H1 (cell line): ENCODE data around the gene INPPL1.

Source experiments
- BACH1 ChIP-seq: IDR thresholded peaks from 2 replicates; pipeline ENCODE4 v1.6.1; 2012; ENCODE audit warnings: low read length, improper control_type of control experiment
- BRCA1 ChIP-seq: IDR thresholded peaks from 2 replicates; pipeline ENCODE4 v1.6.1; 2012; ENCODE audit warnings: low read depth, low read length, improper control_type of control experiment
- CTCF ChIP-seq, 3 experiments: IDR thresholded peaks; 1 replicate in 2 of 3; 2 replicates in 1 of 3; pipeline versions ENCODE4 v1.5.1 to v1.6.1; 2011; ENCODE audit warnings: low read length in 3 of 3, mild to moderate bottlenecking in 3 of 3, inconsistent platforms in 2 of 3, low read depth in 1 of 3, moderate library complexity in 1 of 3; ENCODE audit not compliant: insufficient read depth in 1 of 3; ENCODE audit errors: control extremely low read depth in 1 of 3
- EP300 ChIP-seq, 2 experiments: IDR thresholded peaks; 1 replicate in 1 of 2; 2 replicates in 1 of 2; pipeline ENCODE4 v1.6.1; 2011 to 2012; ENCODE audit warnings: low read depth in 2 of 2, low read length in 2 of 2, mild to moderate bottlenecking in 2 of 2, borderline replicate concordance in 1 of 2, inconsistent platforms in 1 of 2, moderate library complexity in 1 of 2
- EZH2 ChIP-seq: fragments of 200-600 bp; sonication (generic); IDR thresholded peaks from 2 replicates; pipeline ENCODE4 v1.7.1; 2012; ENCODE audit warnings: low read depth, mild to moderate bottlenecking, moderate library complexity, low read length, inconsistent platforms; ENCODE audit not compliant: severe bottlenecking
- POLR2A ChIP-seq, 2 experiments: IDR thresholded peaks; 1 replicate in 1 of 2; 2 replicates in 1 of 2; pipeline ENCODE4 v1.6.1; 2011; ENCODE audit warnings: low read depth in 2 of 2, low read length in 2 of 2, mild to moderate bottlenecking in 2 of 2; ENCODE audit errors: control extremely low read depth in 1 of 2
- POLR2AphosphoS5 ChIP-seq: IDR thresholded peaks from 2 replicates; pipeline ENCODE4 v1.6.1; 2011; ENCODE audit warnings: low read depth, low read length
- RAD21 ChIP-seq, 2 experiments: IDR thresholded peaks in 1 of 2; conservative IDR thresholded peaks in 1 of 2; 2 replicates each; pipeline ENCODE4 v1.6.1; 2011; ENCODE audit warnings: low read depth in 2 of 2, low read length in 2 of 2, improper control_type of control experiment in 1 of 2, inconsistent platforms in 1 of 2, mild to moderate bottlenecking in 1 of 2, moderate library complexity in 1 of 2
- SIX5 ChIP-seq: IDR thresholded peaks from 2 replicates; pipeline ENCODE4 v1.6.1; 2011; ENCODE audit warnings: mild to moderate bottlenecking, low read depth, low read length
- SP1 ChIP-seq: IDR thresholded peaks from 2 replicates; pipeline ENCODE4 v1.6.1; 2011; ENCODE audit warnings: low read depth, low read length
- SRF ChIP-seq: IDR thresholded peaks from 2 replicates; pipeline ENCODE4 v1.6.1; 2011; ENCODE audit warnings: mild to moderate bottlenecking, low read depth, low read length, moderate library complexity
- YY1 ChIP-seq: IDR thresholded peaks from 2 replicates; pipeline ENCODE4 v1.6.1; 2011; ENCODE audit warnings: low read depth, mild to moderate bottlenecking, low read length

GRCh38 chr11:72249961-72250360, 25.4 kb downstream of the INPPL1 start:
- TF ChIP-seq SP1 (no peak), CTCF (IDR thresholded peaks at IDR 0.05; ENCODE audit: control extremely low read depth in 1 of 3, insufficient read depth in 1 of 3, low read depth in 1 of 3, low read length in 3 of 3) (no peak), BACH1 (no peak), YY1 (no peak), POLR2AphosphoS5 (no peak), RAD21 (IDR thresholded peaks at IDR 0.05 in 1 of 2, conservative IDR thresholded peaks at IDR 0.05 in 1 of 2; ENCODE audit: low read depth in 2 of 2, low read length in 2 of 2) (no peak), BRCA1 (no peak), POLR2A (IDR thresholded peaks at IDR 0.05; ENCODE audit: control extremely low read depth in 1 of 2, low read depth in 2 of 2, low read length in 2 of 2) (no peak), SIX5 (no peak), EZH2 (no peak), EP300 (IDR thresholded peaks at IDR 0.05; ENCODE audit: borderline replicate concordance in 1 of 2, low read depth in 2 of 2, low read length in 2 of 2) (no peak), SRF (no peak)
